Measurements from ENCODE around the gene LGALS14. TPM values are rescaled to one million over a fixed set of nuclear protein-coding genes. Genes with fewer than 3 reads are reported as not detected.

LGALS14 gene
- total and polyA plus RNA-seq, 2 of the 8 experiments (the other 6 are each of a cell fraction or from before 2014, with no cell fraction given), result 0.50 to 0.77 TPM

DNA sequence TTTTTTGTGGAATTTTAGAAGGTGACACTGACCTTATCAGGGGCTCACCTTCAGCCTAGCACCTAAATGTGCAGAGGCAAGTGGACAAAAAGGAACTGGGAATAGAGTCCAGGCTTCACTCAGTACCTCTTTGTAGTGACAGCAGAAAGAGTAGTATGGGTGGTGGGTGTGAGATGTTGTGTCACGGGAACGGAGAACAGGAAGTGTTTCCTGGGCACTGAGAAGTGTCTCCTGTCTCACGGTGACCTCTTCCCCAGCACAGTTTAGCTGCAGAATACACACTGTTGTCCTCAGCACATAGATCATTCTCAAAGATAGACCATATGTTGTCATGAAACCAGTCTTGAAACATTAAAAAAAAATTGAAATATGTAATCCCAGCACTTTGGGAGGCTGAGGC, 17.5 kb upstream of the LGALS14 start (continued):
- TF ChIP-seq, protein P1, sequence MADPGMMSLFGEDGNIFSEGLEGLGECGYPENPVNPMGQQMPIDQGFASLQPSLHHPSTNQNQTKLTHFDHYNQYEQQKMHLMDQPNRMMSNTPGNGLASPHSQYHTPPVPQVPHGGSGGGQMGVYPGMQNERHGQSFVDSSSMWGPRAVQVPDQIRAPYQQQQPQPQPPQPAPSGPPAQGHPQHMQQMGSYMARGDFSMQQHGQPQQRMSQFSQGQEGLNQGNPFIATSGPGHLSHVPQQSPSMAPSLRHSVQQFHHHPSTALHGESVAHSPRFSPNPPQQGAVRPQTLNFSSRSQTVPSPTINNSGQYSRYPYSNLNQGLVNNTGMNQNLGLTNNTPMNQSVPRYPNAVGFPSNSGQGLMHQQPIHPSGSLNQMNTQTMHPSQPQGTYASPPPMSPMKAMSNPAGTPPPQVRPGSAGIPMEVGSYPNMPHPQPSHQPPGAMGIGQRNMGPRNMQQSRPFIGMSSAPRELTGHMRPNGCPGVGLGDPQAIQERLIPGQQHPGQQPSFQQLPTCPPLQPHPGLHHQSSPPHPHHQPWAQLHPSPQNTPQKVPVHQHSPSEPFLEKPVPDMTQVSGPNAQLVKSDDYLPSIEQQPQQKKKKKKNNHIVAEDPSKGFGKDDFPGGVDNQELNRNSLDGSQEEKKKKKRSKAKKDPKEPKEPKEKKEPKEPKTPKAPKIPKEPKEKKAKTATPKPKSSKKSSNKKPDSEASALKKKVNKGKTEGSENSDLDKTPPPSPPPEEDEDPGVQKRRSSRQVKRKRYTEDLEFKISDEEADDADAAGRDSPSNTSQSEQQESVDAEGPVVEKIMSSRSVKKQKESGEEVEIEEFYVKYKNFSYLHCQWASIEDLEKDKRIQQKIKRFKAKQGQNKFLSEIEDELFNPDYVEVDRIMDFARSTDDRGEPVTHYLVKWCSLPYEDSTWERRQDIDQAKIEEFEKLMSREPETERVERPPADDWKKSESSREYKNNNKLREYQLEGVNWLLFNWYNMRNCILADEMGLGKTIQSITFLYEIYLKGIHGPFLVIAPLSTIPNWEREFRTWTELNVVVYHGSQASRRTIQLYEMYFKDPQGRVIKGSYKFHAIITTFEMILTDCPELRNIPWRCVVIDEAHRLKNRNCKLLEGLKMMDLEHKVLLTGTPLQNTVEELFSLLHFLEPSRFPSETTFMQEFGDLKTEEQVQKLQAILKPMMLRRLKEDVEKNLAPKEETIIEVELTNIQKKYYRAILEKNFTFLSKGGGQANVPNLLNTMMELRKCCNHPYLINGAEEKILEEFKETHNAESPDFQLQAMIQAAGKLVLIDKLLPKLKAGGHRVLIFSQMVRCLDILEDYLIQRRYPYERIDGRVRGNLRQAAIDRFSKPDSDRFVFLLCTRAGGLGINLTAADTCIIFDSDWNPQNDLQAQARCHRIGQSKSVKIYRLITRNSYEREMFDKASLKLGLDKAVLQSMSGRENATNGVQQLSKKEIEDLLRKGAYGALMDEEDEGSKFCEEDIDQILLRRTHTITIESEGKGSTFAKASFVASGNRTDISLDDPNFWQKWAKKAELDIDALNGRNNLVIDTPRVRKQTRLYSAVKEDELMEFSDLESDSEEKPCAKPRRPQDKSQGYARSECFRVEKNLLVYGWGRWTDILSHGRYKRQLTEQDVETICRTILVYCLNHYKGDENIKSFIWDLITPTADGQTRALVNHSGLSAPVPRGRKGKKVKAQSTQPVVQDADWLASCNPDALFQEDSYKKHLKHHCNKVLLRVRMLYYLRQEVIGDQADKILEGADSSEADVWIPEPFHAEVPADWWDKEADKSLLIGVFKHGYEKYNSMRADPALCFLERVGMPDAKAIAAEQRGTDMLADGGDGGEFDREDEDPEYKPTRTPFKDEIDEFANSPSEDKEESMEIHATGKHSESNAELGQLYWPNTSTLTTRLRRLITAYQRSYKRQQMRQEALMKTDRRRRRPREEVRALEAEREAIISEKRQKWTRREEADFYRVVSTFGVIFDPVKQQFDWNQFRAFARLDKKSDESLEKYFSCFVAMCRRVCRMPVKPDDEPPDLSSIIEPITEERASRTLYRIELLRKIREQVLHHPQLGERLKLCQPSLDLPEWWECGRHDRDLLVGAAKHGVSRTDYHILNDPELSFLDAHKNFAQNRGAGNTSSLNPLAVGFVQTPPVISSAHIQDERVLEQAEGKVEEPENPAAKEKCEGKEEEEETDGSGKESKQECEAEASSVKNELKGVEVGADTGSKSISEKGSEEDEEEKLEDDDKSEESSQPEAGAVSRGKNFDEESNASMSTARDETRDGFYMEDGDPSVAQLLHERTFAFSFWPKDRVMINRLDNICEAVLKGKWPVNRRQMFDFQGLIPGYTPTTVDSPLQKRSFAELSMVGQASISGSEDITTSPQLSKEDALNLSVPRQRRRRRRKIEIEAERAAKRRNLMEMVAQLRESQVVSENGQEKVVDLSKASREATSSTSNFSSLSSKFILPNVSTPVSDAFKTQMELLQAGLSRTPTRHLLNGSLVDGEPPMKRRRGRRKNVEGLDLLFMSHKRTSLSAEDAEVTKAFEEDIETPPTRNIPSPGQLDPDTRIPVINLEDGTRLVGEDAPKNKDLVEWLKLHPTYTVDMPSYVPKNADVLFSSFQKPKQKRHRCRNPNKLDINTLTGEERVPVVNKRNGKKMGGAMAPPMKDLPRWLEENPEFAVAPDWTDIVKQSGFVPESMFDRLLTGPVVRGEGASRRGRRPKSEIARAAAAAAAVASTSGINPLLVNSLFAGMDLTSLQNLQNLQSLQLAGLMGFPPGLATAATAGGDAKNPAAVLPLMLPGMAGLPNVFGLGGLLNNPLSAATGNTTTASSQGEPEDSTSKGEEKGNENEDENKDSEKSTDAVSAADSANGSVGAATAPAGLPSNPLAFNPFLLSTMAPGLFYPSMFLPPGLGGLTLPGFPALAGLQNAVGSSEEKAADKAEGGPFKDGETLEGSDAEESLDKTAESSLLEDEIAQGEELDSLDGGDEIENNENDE (IDR thresholded peaks at IDR 0.05; ENCODE audit: insufficient replicate concordance, low read length), result no peak
- no peak for TF ChIP-seq SIX5 (IDR thresholded peaks at IDR 0.05; ENCODE audit: low read depth, low read length)
- TF ChIP-seq CTBP2 (IDR thresholded peaks at IDR 0.05; ENCODE audit: borderline replicate concordance, insufficient read depth, insufficient read length, low read length), result no peak
- no peak for TF ChIP-seq POLR2A (IDR thresholded peaks at IDR 0.05; ENCODE audit: control extremely low read depth in 1 of 2, low read depth in 2 of 2, low read length in 2 of 2)
- TF ChIP-seq RXRA (IDR thresholded peaks at IDR 0.05; ENCODE audit: insufficient read depth, low read depth, low read length), result no peak

All from H1 (cell line).